ENCODE measurements around the gene NQO2.

- TF ChIP-seq CTCF (IDR thresholded peaks at IDR 0.05; ENCODE audit: low read depth, low read length) = no peak
- TF ChIP-seq POLR2A (IDR thresholded peaks at IDR 0.05; ENCODE audit: extremely low read depth, insufficient read length) = no peak
- no peak for TF ChIP-seq MAX (IDR thresholded peaks at IDR 0.05; ENCODE audit: low read depth, low read length)
Measured at GRCh38 chr6:2993755-2994317, 5.9 kb upstream of the NQO2 start.
